Activated T-helper 1 cell treated with Interleukin-2 at 50 U/mL for 16 hours (primary cell): ENCODE measurements around the gene A3GALT2.

Experiments used
- DNase-seq: peaks from one replicate; pipeline ENCODE4 v3.0.0-alpha.2; 2020; ENCODE audit warnings: low read depth

A3GALT2 gene

GRCh38 chr1:33332357-33332789, 11.5 kb upstream of the A3GALT2 start:
- DNase-seq: no peak

GRCh38 chr1:33331444-33332356, 10.8 kb upstream of the A3GALT2 start:
- DNase-seq: no peak

GRCh38 chr1:33330906-33331305, 10.0 kb upstream of the A3GALT2 start:
- no peak for DNase-seq

GRCh38 chr1:33330361-33330890, 9.5 kb upstream of the A3GALT2 start:
- DNase-seq: no peak

GRCh38 chr1:33329600-33330305, 8.9 kb upstream of the A3GALT2 start:
- no peak for DNase-seq

GRCh38 chr1:33328817-33329216, 7.9 kb upstream of the A3GALT2 start:
- no peak for DNase-seq

GRCh38 chr1:33327587-33328325, 6.9 kb upstream of the A3GALT2 start:
- DNase-seq: no peak

- DNase-seq: no peak
These were observed 5.9 kb upstream of the A3GALT2 start for GRCh38 chr1:33326785-33327184.

- no peak for DNase-seq
These were observed 4.0 kb upstream of the A3GALT2 start for GRCh38 chr1:33324677-33325575.

- no peak for DNase-seq
These were observed 3.0 kb upstream of the A3GALT2 start for GRCh38 chr1:33323663-33324477.

- DNase-seq: no peak
These were observed 2.1 kb upstream of the A3GALT2 start for GRCh38 chr1:33322870-33323585.

GRCh38 chr1:33322109-33322508, 1.2 kb upstream of the A3GALT2 start:
- no peak for DNase-seq

GRCh38 chr1:33321178-33321577, 280 bp upstream of the A3GALT2 start:
- no peak for DNase-seq

- DNase-seq: no peak
These were observed 814 bp downstream of the A3GALT2 start for GRCh38 chr1:33319949-33320618.

- DNase-seq: no peak
These were observed 1.5 kb downstream of the A3GALT2 start for GRCh38 chr1:33319186-33319948.

- DNase-seq: no peak
These were observed 3.0 kb downstream of the A3GALT2 start for GRCh38 chr1:33317946-33318345.

GRCh38 chr1:33317354-33317753, 3.5 kb downstream of the A3GALT2 start:
- DNase-seq: no peak

GRCh38 chr1:33316601-33317000, 4.3 kb downstream of the A3GALT2 start:
- no peak for DNase-seq
